Memory B cell (primary cell): Measurements from ENCODE around the gene JPH2.

Experiments used
- ATAC-seq: fragments of 150-1000 bp; cut with Tn5 transposase; 2 replicates; pipeline ENCODE4 v1.10.0; 2021; ENCODE audit warnings: low read depth, mild to moderate bottlenecking, moderate library complexity
- DNase-seq, 2 donors: peaks; one replicate each; pipeline ENCODE4 v3.0.0; 2022; ENCODE audit warnings: low spot score in 2 of 2
- H3K27ac Mint-ChIP-seq: one replicate; pipeline ENCODE4 v1.8.0; 2022; ENCODE audit warnings: mild to moderate bottlenecking, moderate library complexity, mixed read lengths
- H3K27me3 Mint-ChIP-seq: one replicate; pipeline ENCODE4 v1.8.0; 2022; ENCODE audit warnings: mixed read lengths
- H3K36me3 Mint-ChIP-seq: one replicate; pipeline ENCODE4 v1.8.0; 2022; ENCODE audit warnings: mild to moderate bottlenecking, mixed read lengths
- H3K4me1 Mint-ChIP-seq: one replicate; pipeline ENCODE4 v1.8.0; 2022; ENCODE audit warnings: mixed read lengths
- H3K4me3 Mint-ChIP-seq: one replicate; pipeline ENCODE4 v1.8.0; 2022; ENCODE audit warnings: mild to moderate bottlenecking, moderate library complexity, mixed read lengths
- H3K9me3 Mint-ChIP-seq: one replicate; pipeline ENCODE4 v1.8.0; 2022; ENCODE audit warnings: mixed read lengths

Gene JPH2

GRCh38 chr20:44066645-44067606, 120.1 kb downstream of the JPH2 start:
- no peak overlapping the region for H3K4me3 Mint-ChIP-seq
- peaks cover 7% of the 10 kb centered on the region for H3K27me3 Mint-ChIP-seq
- DNase-seq (no peak), ATAC-seq (no peak)
- no peaks in the 10 kb centered on the region for H3K9me3 Mint-ChIP-seq
- H3K36me3 Mint-ChIP-seq: no peaks in the 10 kb centered on the region
- no peak overlapping the region for H3K27ac Mint-ChIP-seq
- H3K4me1 Mint-ChIP-seq: peaks cover 6% of the 10 kb centered on the region

GRCh38 chr20:44065401-44066340, 121.3 kb downstream of the JPH2 start:
- Mint-ChIP-seq H3K4me3 (no peak overlapping the region), H3K27me3 (peaks cover 5% of the 10 kb centered on the region), H3K36me3 (no peaks in the 10 kb centered on the region), H3K4me1 (peaks cover 6% of the 10 kb centered on the region), H3K9me3 (no peaks in the 10 kb centered on the region), H3K27ac (no peak overlapping the region)
- no peak for DNase-seq
- ATAC-seq: no peak

- ATAC-seq (no peak), DNase-seq (no peak)
- Mint-ChIP-seq H3K36me3 (no peaks in the 10 kb centered on the region), H3K9me3 (no peaks in the 10 kb centered on the region), H3K4me1 (peaks cover 6% of the 10 kb centered on the region), H3K27ac (no peak overlapping the region), H3K4me3 (no peak overlapping the region), H3K27me3 (peaks cover 4% of the 10 kb centered on the region)
These were observed 122.2 kb downstream of the JPH2 start for GRCh38 chr20:44064501-44065400.
